SK-N-DZ (cell line): ENCODE data around the gene SORCS2.

ENCODE experiments used
- DNase-seq: peaks from one replicate; pipeline ENCODE4 v3.0.0-alpha.2; 2015; ENCODE audit warnings: low spot score

SORCS2 gene

GRCh38 chr4:7425591-7426468 is 233.5 kb downstream of the SORCS2 start:
- no peak for DNase-seq

- no peak for DNase-seq
Observed at GRCh38 chr4:7426525-7427171, 234.3 kb downstream of the SORCS2 start.

GRCh38 chr4:7427361-7427760 is 235.0 kb downstream of the SORCS2 start:
- DNase-seq, result no peak

GRCh38 chr4:7427831-7428260 is 235.5 kb downstream of the SORCS2 start:
- no peak for DNase-seq

- DNase-seq, result no peak
Observed at GRCh38 chr4:7428261-7429068, 236.1 kb downstream of the SORCS2 start.

- no peak for DNase-seq
Observed at GRCh38 chr4:7429069-7429416, 236.7 kb downstream of the SORCS2 start.

- DNase-seq, result no peak
Observed at GRCh38 chr4:7429601-7430078, 237.3 kb downstream of the SORCS2 start.

GRCh38 chr4:7430368-7430964 is 238.1 kb downstream of the SORCS2 start:
- no peak for DNase-seq

GRCh38 chr4:7430965-7431695 is 238.8 kb downstream of the SORCS2 start:
- DNase-seq, result no peak

- DNase-seq, result no peak
Observed at GRCh38 chr4:7431696-7432530, 239.6 kb downstream of the SORCS2 start.

- no peak for DNase-seq
Observed at GRCh38 chr4:7432531-7433375, 240.4 kb downstream of the SORCS2 start.

GRCh38 chr4:7433376-7434140 is 241.2 kb downstream of the SORCS2 start:
- no peak for DNase-seq

- DNase-seq, result no peak
Observed at GRCh38 chr4:7434141-7434765, 241.9 kb downstream of the SORCS2 start.

- DNase-seq, result no peak
Observed at GRCh38 chr4:7434766-7435150, 242.4 kb downstream of the SORCS2 start, which contains the start of gene PSAPL1. TSS of gene PSAPL1 (minus strand) at chr4:7434930. CDS start at chr4:7434879, 51 bp downstream.

GRCh38 chr4:7435471-7436061 is 243.2 kb downstream of the SORCS2 start:
- no peak for DNase-seq

- no peak for DNase-seq
Observed at GRCh38 chr4:7436256-7436655, 243.9 kb downstream of the SORCS2 start.

- DNase-seq, result no peak
Observed at GRCh38 chr4:7439699-7440098, 247.4 kb downstream of the SORCS2 start.
